SKM-1 treated with dmso at 0.1 percent for 144 hours (cell line): Measurements from ENCODE around the gene C1QL4.
A peak's percentile ranks its signal among the peaks of the same experiment; 100 is the strongest.
"Not testable (repeated sequence)": the region's sequence is repeated elsewhere in the genome, so short reads cannot be mapped to it uniquely, and the experiment has no call there.

Experiments
- DNase-seq: peaks from one replicate; lab custom pipeline; 2025; ENCODE audit not compliant: unreplicated experiment; lab: John Stamatoyannopoulos, UW

Gene C1QL4

GRCh38 chr12:49336645-49337584, at the start of gene C1QL4:
Gene C1QL4, minus strand, starts transcription at chr12:49337188. Its CDS starts 711 bp downstream, at chr12:49336477.
- DNase-seq: peak; percentile 41

- not testable (repeated sequence) for DNase-seq
These were observed 43.2 kb upstream of the C1QL4 start for GRCh38 chr12:49380184-49380583.

- DNase-seq: no peak
These were observed 40.4 kb upstream of the C1QL4 start for GRCh38 chr12:49377386-49377785.

- DNase-seq: no peak
These were observed 38.4 kb upstream of the C1QL4 start for GRCh38 chr12:49375406-49375805.

GRCh38 chr12:49370539-49370938, 33.6 kb upstream of the C1QL4 start:
- no peak for DNase-seq

- DNase-seq: no peak
These were observed 32.6 kb upstream of the C1QL4 start for GRCh38 chr12:49369411-49370145.

GRCh38 chr12:49368240-49368600, 31.2 kb upstream of the C1QL4 start:
- DNase-seq: no peak

- DNase-seq: no peak
These were observed 30.6 kb upstream of the C1QL4 start, which contains the start of gene SPATS2 for GRCh38 chr12:49367381-49368239. Gene SPATS2, plus strand, starts transcription at chr12:49367462. Its CDS starts 93,551 bp downstream, at chr12:49461013.

GRCh38 chr12:49366652-49367380, 29.8 kb upstream of the C1QL4 start:
- DNase-seq: peak; percentile 56

GRCh38 chr12:49366096-49366651, 29.2 kb upstream of the C1QL4 start:
- no peak for DNase-seq

GRCh38 chr12:49365542-49365941, 28.6 kb upstream of the C1QL4 start:
- DNase-seq: no peak

GRCh38 chr12:49364989-49365388, 28.0 kb upstream of the C1QL4 start:
- no peak for DNase-seq

GRCh38 chr12:49362077-49362476, 25.1 kb upstream of the C1QL4 start:
- DNase-seq: no peak

- DNase-seq: no peak
These were observed 22.7 kb upstream of the C1QL4 start for GRCh38 chr12:49359671-49360070.

GRCh38 chr12:49358483-49359141, 21.6 kb upstream of the C1QL4 start:
- DNase-seq: peak; percentile 57

- DNase-seq: no peak
These were observed 20.2 kb upstream of the C1QL4 start for GRCh38 chr12:49357103-49357678.

- DNase-seq: no peak
These were observed 18.9 kb upstream of the C1QL4 start for GRCh38 chr12:49355913-49356312.

- DNase-seq: no peak
These were observed 15.4 kb upstream of the C1QL4 start for GRCh38 chr12:49352351-49352750.

GRCh38 chr12:49349266-49349665, 12.3 kb upstream of the C1QL4 start:
- no peak for DNase-seq
